GM21423 (cell line): Measurements from ENCODE around the gene FAM20C.
"Not testable (repeated sequence)": the region's sequence is repeated elsewhere in the genome, so short reads cannot be mapped to it uniquely, and the experiment has no call there.

Experiments used
- ATAC-seq: cut with Tn5 transposase; IDR thresholded peaks from one replicate; pipeline ENCODE4 v1.9.1; 2021; ENCODE audit warnings: mild to moderate bottlenecking, moderate library complexity; ENCODE audit not compliant: unreplicated experiment

The FAM20C gene

DNA sequence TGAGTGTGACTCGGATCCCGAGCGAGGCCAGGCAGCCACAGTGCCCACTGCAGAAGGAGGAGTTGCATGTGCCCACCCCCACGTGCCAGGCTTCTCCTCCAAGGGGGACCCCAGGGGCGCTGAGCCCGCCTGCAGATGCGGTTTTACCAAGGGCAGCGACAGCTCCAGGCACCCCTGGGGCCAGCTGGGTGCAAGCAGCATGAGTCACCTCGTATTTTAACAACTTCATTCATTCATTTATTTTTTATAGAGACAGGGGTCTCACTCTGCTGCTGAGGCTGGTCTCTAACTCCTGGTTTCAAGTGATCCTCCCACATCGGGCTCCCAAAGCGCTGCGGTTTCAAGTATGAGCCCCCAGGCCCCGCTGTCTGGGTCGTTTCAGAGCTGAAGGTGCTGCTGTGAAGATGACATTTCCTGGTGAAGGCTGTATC, 96.3 kb downstream of the FAM20C start:
- ATAC-seq: no peak

- ATAC-seq: no peak
These were observed 96.9 kb downstream of the FAM20C start for GRCh38 chr7:289209-289755.

GRCh38 chr7:289756-290553, 97.6 kb downstream of the FAM20C start, which contains the start of gene FOXL3:
Gene FOXL3 (plus strand): TSS chr7:290170. CDS start chr7:290170, 0 bp downstream.
- no peak for ATAC-seq

- no peak for ATAC-seq
These were observed 98.4 kb downstream of the FAM20C start for GRCh38 chr7:290554-291372.

DNA sequence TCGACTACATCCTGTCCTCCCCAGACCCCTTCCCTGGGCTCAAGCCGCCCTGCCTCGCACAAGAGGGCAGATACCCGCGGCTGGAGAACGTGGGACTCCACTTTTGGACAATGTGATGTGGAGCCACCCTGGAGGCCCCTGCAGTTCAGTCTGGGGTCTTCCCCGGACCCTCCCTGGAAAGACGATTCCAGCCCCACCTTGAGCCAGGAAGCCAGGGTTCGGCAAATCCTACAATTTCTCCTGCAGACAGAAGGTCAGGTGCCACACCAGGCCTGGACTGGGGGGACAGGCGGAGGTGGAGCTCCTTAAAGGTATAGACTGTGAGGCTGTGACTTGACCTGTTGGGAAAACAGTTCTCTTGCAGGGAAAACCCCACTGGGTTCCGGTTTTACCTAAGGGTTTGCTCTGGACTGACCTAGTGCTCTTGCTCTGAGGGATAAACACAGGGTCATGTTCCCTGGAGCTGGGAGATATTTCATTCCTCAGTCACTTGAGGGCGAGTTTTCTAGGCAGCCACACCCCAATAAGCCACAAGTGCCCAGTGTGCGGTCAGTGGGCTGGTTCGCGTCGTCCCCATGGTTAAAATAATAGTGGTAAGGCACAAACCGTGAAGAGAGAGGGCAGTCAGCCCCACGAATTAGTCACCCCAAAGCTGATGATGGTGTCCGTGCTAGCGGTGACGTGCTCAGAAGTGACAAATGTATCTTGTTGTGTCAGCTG, 99.2 kb downstream of the FAM20C start:
- no peak for ATAC-seq

- no peak for ATAC-seq
These were observed 99.9 kb downstream of the FAM20C start for GRCh38 chr7:292226-292625.

- no peak for ATAC-seq
These were observed 100.5 kb downstream of the FAM20C start for GRCh38 chr7:292826-293225.

GRCh38 chr7:293681-294439, 101.5 kb downstream of the FAM20C start:
- ATAC-seq: no peak

DNA sequence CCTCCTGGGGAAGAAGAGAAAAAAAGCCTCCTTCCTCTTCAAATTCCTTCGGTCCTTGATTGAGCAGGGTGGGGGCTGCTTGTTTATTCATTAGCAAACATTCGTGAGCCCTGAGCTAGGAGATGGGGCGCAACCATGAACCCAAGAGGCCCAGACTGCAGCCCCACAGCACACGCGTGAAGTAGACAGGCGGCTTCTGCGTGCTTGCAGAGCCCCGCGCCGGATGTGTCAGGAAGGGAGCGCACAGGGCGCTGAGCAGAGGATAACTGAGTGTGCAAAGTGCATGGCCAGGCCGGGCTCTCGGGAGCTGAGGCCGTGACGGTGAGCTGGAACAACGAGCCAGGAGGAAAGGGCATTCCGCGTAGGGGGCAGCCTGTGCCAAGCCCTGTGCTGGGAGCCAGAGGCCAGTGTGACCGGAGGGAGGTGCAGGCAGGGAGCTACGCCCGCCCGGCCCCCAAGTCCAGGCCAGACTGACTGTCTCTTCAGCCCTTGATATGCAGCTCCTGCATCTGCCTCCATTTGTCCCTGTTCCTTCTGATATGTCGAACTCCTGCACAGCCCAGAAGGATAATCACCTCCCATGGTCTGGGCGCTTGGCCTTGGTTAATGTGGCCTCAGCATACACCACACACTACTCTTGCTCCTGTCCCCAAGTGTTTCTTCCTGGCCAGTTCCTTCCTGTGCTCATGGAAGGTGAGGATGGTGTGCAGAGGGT, 102.2 kb downstream of the FAM20C start:
- ATAC-seq: no peak

GRCh38 chr7:295155-296154, 103.1 kb downstream of the FAM20C start:
- no peak for ATAC-seq

GRCh38 chr7:296373-296945, 104.1 kb downstream of the FAM20C start:
- ATAC-seq: no peak

DNA sequence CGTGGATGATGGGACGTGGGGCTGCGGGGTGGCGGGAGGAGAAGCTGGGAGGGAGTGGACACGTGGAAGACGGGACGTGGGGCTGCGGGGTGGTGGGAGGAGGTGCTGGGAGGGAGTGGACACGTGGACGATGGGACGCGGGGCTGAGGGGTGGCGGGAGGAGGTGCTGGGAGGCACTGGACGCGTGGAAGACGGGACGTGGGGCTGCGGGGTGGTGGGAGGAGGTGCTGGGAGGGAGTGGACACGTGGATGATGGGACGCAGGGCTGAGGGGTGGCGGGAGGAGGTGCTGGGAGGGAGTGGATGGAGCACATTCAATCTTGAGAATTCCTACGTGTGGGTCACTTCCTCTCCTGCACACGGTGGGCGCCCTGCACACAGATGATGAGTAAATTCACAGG, 104.8 kb downstream of the FAM20C start:
- not testable (repeated sequence) for ATAC-seq

DNA sequence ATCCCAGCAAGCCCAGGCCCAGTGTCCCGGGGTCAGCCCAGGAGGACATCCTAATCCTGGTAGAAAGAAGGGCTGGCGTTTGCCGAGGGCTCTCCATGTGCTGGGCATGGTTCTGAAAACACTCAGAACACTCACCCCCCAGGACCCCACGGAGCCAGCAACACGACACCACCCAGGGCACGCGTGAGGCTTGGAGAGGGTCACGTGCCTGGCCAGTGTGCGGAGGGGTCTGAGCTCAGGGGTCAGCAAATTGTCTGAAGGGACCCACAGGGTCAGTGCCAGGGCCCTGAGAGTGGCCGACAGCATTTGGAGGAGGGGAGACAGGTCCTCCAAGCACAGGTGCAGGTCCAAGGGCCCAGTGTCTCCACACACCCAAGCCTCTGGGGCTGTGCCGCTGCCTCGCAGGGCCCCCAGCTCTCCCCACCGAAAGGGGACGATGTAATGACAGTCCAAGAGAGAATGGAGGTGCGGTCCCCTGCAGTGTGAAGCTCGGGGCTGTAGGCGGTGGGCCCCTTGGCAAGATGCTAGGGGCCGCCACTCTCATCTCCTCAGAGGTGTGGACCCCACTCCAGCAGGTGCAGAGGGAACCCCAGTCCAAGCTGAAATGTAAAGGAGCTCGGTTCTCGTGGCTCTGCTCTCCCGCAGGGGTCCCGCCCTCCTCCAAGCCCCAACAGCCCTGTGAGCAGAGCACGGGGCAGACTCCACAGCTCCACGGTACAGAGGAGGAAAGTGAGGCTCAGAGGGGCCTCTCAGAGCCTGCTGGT, 105.4 kb downstream of the FAM20C start:
- no peak for ATAC-seq

DNA sequence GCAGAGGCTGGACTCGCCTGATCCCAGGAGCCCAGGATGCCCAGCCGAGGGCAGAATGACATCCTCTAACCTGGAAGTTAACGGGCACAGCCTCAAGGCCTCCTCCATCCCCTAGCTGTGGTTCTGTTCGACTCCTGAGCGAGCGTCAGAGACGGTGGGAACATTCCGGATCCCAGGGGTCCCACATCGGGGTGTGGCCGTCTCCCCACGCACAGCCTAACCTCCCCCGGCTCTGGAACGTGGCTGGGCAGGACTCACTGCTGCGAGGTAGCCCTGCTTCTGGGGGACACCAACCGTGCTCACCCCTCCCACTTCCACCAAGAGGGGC, 106.0 kb downstream of the FAM20C start:
- ATAC-seq: no peak

DNA sequence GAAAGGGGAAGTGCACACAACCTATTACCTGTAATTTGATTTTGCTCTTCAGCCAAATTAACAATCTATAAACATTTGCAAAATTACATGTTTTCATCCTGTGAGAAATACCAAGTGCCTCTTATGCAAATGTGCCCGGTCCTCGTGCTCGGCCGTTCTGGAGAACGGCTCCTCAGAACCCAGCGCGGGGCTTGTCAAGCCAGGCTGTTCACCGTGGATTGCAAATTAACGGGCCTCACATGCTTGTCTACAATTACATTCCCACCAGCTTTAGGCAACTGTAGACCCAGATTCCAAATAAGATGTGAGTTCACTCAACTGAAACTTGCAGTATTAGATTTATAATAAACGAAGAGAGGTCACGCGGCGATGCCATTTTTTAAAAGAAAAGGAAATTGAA, 106.4 kb downstream of the FAM20C start:
- no peak for ATAC-seq

DNA sequence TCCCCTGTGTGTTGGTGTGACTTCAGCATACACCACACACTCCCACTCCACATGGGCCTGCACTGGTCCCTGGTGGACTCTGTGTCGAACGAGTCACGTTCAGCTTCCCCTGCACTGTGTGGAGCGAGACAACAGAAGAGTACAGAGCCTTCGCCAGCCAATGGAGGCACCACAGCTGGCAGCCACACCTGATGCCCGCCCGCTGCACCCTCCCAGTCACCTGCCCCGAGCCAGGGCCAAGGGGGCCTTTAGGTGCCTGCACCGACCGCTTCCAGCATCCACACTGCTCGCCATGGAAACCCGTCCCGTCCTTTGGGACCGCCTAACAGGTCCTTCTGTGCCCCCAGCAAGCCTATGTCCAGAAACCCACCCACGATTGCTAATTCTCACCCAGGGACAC, 106.8 kb downstream of the FAM20C start:
- no peak for ATAC-seq

DNA sequence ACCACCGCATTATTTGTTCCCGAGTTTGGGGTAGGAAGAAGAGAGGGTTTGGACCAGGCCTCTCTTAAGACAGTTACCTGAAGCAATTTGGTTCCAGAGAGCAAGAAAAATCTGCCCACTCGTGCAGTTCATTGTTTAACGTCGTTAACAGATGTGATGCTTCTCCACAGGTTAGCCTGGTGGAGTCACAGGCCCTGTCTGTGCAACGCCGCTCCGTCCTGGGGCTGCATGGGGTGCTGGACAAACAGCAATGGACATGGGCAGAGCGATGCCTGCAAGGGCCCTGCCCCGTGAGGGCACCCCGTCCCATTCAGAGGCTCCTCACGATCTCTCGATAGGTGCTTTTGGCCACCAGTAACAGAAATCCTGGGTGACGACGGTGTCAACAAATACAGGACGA, 107.3 kb downstream of the FAM20C start:
- no peak for ATAC-seq

GRCh38 chr7:300048-300447, 107.7 kb downstream of the FAM20C start:
- ATAC-seq: no peak
